Dermis lymphatic vessel endothelial cell (primary cell): Measurements from ENCODE around the gene CHIC1. TPM values are rescaled to one million over a fixed set of nuclear protein-coding genes. Genes with fewer than 3 reads are reported as not detected.

Experiments used
- total RNA-seq: library from RNA; depleted of rRNA; stranded (reverse); fragments of >200 nt; gene quantifications from 2 replicates; pipeline ENCODE4 v1.2.1, GENCODE V29; 2014

CHIC1 gene
- total RNA-seq, result 7.0 and 11.7 TPM in 2 replicates

GRCh38 chrX:73562984-73563737 is at the start of gene CHIC1:
CHIC1 (plus strand) TSS chrX:73563197; CDS start chrX:73563285, 88 bp downstream.

Other genes starting within 250 kb of the CHIC1 start
- not detected in 2 replicates for gene CDX4, start 116.1 kb upstream of the CHIC1 start, total RNA-seq